ENCODE results near the gene EXOC1. TPM values are rescaled to one million over a fixed set of nuclear protein-coding genes. Genes with fewer than 3 reads are reported as not detected.

EXOC1 gene, protein sequence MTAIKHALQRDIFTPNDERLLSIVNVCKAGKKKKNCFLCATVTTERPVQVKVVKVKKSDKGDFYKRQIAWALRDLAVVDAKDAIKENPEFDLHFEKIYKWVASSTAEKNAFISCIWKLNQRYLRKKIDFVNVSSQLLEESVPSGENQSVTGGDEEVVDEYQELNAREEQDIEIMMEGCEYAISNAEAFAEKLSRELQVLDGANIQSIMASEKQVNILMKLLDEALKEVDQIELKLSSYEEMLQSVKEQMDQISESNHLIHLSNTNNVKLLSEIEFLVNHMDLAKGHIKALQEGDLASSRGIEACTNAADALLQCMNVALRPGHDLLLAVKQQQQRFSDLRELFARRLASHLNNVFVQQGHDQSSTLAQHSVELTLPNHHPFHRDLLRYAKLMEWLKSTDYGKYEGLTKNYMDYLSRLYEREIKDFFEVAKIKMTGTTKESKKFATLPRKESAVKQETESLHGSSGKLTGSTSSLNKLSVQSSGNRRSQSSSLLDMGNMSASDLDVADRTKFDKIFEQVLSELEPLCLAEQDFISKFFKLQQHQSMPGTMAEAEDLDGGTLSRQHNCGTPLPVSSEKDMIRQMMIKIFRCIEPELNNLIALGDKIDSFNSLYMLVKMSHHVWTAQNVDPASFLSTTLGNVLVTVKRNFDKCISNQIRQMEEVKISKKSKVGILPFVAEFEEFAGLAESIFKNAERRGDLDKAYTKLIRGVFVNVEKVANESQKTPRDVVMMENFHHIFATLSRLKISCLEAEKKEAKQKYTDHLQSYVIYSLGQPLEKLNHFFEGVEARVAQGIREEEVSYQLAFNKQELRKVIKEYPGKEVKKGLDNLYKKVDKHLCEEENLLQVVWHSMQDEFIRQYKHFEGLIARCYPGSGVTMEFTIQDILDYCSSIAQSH
- 20.4 and 22.2 TPM in 2 replicates for total RNA-seq

GRCh38 chr4:55853484-55854046, at the start of gene EXOC1:
TSS of gene EXOC1 (plus strand) at chr4:55853648. CDS start at chr4:55858324, 4,676 bp downstream.
- Mint-ChIP-seq H3K36me3 (ENCODE audit: low read depth) (peaks cover 20% of the 10 kb centered on the region), H3K9me3 (peaks cover 12% of the 10 kb centered on the region), H3K4me1 (ENCODE audit: low read depth) (peaks cover 20% of the 10 kb centered on the region), H3K4me3 (ENCODE audit: low read depth) (peak within 1 kb of the TSS; percentile 18), H3K27ac (peak within 1 kb of the TSS; percentile 89), H3K27me3 (ENCODE audit: low read depth) (no peaks in the 10 kb centered on the region)
- DNase-seq (ENCODE audit: low spot score), result peak; percentile 94
- intact Hi-C loops (cut with micrococcal nuclease), result loop anchor here (1.0 to 5.0 kb wide), 6 partner anchors 13 to 506 kb away; partner anchors contain the start of genes CEP135, CLOCK, SRD5A3 and TMEM165

DNA sequence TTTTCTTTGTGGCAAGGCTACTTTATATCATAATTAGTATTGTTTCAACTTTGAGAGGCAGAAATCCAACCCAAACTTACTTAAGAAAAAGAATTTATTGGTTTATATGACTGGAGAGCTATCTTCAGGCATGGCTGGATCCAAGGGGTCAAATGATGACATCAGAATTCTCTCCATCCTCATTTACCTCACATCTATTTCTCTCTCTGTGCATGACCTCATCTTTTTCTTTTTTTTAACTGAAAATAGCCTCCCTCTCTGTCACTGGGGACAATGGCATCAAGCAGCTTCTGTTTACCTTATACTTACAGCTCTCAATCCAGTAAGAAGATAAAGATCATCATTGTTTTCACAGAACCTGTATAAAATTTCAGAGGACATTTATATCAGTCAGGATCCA, 45.9 kb upstream of the EXOC1 start:
- Mint-ChIP-seq H3K36me3 (ENCODE audit: low read depth) (no peaks in the 10 kb centered on the region), H3K4me3 (ENCODE audit: low read depth) (no peak overlapping the region), H3K27ac (no peak overlapping the region), H3K9me3 (no peaks in the 10 kb centered on the region), H3K4me1 (ENCODE audit: low read depth) (no peaks in the 10 kb centered on the region), H3K27me3 (ENCODE audit: low read depth) (peaks cover 2% of the 10 kb centered on the region)
- no peak for DNase-seq (ENCODE audit: low spot score)
- intact Hi-C loops (cut with micrococcal nuclease), result no loop called here

- Mint-ChIP-seq H3K4me3 (ENCODE audit: low read depth) (no peak overlapping the region), H3K27me3 (ENCODE audit: low read depth) (peaks cover 2% of the 10 kb centered on the region), H3K9me3 (no peaks in the 10 kb centered on the region), H3K4me1 (ENCODE audit: low read depth) (no peaks in the 10 kb centered on the region), H3K27ac (no peak overlapping the region), H3K36me3 (ENCODE audit: low read depth) (no peaks in the 10 kb centered on the region)
- DNase-seq (ENCODE audit: low spot score), result no peak
- intact Hi-C loops (cut with micrococcal nuclease), result no loop called here
Observed at GRCh38 chr4:55808186-55808585, 45.3 kb upstream of the EXOC1 start.

GRCh38 chr4:55808632-55809031, 44.8 kb upstream of the EXOC1 start:
- Mint-ChIP-seq H3K4me3 (ENCODE audit: low read depth) (no peak overlapping the region), H3K9me3 (no peaks in the 10 kb centered on the region), H3K36me3 (ENCODE audit: low read depth) (no peaks in the 10 kb centered on the region), H3K27me3 (ENCODE audit: low read depth) (peaks cover 2% of the 10 kb centered on the region), H3K27ac (no peak overlapping the region), H3K4me1 (ENCODE audit: low read depth) (no peaks in the 10 kb centered on the region)
- intact Hi-C loops (cut with micrococcal nuclease), result no loop called here
- no peak for DNase-seq (ENCODE audit: low spot score)

DNA sequence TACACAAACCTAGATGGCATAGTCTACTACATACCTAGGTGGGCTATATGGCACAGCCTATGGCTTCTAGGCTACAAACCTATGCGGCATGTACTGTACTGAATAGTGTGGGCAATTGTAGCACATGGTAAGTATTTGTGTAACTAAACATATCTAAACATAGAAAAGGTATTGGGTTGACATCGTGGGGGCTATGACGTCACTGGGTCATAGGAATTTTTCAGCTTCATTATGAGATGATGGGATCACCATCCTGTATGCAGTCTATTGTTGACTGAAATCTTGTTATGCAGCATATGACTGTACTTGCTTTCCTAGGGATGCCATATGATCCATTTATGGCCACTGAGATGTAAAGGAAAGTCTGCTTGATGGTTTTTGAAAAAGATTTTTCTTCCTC, 35.8 kb upstream of the EXOC1 start:
- Mint-ChIP-seq H3K4me3 (ENCODE audit: low read depth) (no peak overlapping the region), H3K9me3 (no peaks in the 10 kb centered on the region), H3K4me1 (ENCODE audit: low read depth) (peaks cover 2% of the 10 kb centered on the region), H3K36me3 (ENCODE audit: low read depth) (no peaks in the 10 kb centered on the region), H3K27me3 (ENCODE audit: low read depth) (peaks cover 18% of the 10 kb centered on the region), H3K27ac (no peak overlapping the region)
- intact Hi-C loops (cut with micrococcal nuclease), result no loop called here
- DNase-seq (ENCODE audit: low spot score), result no peak

DNA sequence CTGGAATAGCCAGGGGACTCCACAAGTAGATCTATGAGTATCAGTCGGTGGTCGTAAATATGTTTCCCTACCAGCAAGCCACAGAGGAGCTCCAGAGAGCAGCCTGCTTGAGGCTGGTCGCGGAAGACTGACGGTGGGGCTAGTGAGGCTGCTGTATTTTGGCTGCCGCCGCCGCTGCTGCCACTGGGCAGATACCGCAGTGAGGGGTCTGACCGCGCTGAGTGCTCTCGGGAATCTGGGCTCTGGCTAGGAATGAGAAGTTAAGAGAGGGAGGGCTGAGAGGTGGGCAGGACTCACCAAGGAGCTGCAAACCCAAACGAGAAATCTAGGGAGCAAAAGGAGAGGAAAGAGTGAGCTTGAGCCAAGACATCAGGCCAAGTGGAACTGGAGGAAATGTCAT, 33.8 kb upstream of the EXOC1 start, which contains the start of gene EXOC1L:
EXOC1L (plus strand) TSS at position 157 of the 400 bp plus-strand sequence; CDS start at position 394, 237 bp downstream.
- Mint-ChIP-seq H3K36me3 (ENCODE audit: low read depth) (no peaks in the 10 kb centered on the region), H3K9me3 (no peaks in the 10 kb centered on the region), H3K4me3 (ENCODE audit: low read depth) (no peak within 1 kb of the TSS), H3K27me3 (ENCODE audit: low read depth) (peaks cover 18% of the 10 kb centered on the region), H3K4me1 (ENCODE audit: low read depth) (peaks cover 2% of the 10 kb centered on the region), H3K27ac (no peak within 1 kb of the TSS)
- no peak for DNase-seq (ENCODE audit: low spot score)
- intact Hi-C loops (cut with micrococcal nuclease), result no loop called here

- Mint-ChIP-seq H3K9me3 (no peaks in the 10 kb centered on the region), H3K27ac (no peak overlapping the region), H3K27me3 (ENCODE audit: low read depth) (peaks cover 18% of the 10 kb centered on the region), H3K4me1 (ENCODE audit: low read depth) (peaks cover 2% of the 10 kb centered on the region), H3K4me3 (ENCODE audit: low read depth) (no peak overlapping the region), H3K36me3 (ENCODE audit: low read depth) (no peaks in the 10 kb centered on the region)
- DNase-seq (ENCODE audit: low spot score), result no peak
- intact Hi-C loops (cut with micrococcal nuclease), result no loop called here
Observed at GRCh38 chr4:55820279-55820678, 33.2 kb upstream of the EXOC1 start.

DNA sequence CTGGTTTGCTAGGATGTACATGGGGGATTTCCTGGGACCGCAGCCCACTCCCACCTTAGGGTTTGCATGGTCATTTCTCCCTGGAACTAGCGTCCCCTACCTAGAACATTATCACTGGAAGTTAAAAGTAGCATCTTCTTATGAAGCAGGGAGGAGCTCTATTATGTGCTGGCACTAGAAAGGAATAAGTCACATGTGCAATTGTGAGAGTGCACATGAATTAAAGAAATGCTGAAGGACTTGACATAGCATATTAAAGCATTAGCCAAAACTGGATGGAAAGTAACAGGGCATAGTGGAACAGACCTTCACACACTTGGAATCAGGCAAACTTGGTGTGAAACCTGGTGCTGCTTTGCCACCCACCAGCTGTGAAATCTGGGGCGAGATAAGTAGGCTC, 31.1 kb upstream of the EXOC1 start:
- Mint-ChIP-seq H3K4me1 (ENCODE audit: low read depth) (peaks cover 2% of the 10 kb centered on the region), H3K36me3 (ENCODE audit: low read depth) (no peaks in the 10 kb centered on the region), H3K9me3 (no peaks in the 10 kb centered on the region), H3K27ac (no peak overlapping the region), H3K27me3 (ENCODE audit: low read depth) (peaks cover 24% of the 10 kb centered on the region), H3K4me3 (ENCODE audit: low read depth) (no peak overlapping the region)
- DNase-seq (ENCODE audit: low spot score), result no peak
- intact Hi-C loops (cut with micrococcal nuclease), result no loop called here

DNA sequence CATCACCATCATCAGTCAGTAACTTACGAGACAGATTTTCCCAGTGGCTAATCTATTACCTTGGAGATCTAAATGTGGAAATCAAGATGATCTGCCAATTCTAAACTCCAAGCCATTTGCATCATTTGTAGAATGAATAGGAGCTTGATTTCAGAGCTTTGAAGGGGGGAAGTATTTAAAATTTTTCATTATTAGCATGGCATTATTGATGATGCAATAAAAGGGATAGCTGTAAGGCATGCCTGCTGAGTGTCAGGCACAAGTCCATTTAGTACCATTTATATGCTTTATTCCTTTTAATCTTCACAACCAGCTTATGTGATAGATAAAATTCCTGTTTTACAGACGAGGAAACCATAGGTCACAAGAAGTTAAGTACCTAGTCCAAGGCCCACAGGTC, 28.6 kb upstream of the EXOC1 start:
- Mint-ChIP-seq H3K36me3 (ENCODE audit: low read depth) (no peaks in the 10 kb centered on the region), H3K27ac (no peak overlapping the region), H3K27me3 (ENCODE audit: low read depth) (peaks cover 12% of the 10 kb centered on the region), H3K9me3 (no peaks in the 10 kb centered on the region), H3K4me1 (ENCODE audit: low read depth) (no peaks in the 10 kb centered on the region), H3K4me3 (ENCODE audit: low read depth) (no peak overlapping the region)
- no peak for DNase-seq (ENCODE audit: low spot score)
- intact Hi-C loops (cut with micrococcal nuclease), result no loop called here

DNA sequence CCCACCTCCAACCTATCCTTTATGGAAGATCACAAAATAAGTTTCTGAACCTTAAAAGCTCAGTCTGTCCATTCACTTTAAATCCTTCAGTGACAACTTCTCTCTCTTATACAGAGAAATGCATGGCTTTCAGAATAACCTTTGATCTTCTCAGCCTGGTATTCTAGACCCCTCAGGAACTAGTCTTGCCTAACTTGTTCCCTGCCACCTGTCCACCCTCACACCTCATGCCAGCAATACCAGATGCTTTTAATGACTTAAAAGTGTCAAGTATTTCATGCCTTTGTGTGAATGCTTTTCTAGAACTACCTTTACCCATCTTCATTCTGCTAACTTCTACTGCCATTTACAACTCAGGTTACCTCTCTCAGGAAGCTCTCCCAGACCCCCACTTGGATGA, 26.5 kb upstream of the EXOC1 start:
- H3K4me3 Mint-ChIP-seq (ENCODE audit: low read depth), result no peak overlapping the region
- H3K9me3 Mint-ChIP-seq, result no peaks in the 10 kb centered on the region
- intact Hi-C loops (cut with micrococcal nuclease), result no loop called here
- H3K27me3 Mint-ChIP-seq (ENCODE audit: low read depth), result peaks cover 16% of the 10 kb centered on the region
- H3K27ac Mint-ChIP-seq, result no peak overlapping the region
- no peaks in the 10 kb centered on the region for H3K4me1 Mint-ChIP-seq (ENCODE audit: low read depth)
- H3K36me3 Mint-ChIP-seq (ENCODE audit: low read depth), result no peaks in the 10 kb centered on the region
- no peak for DNase-seq (ENCODE audit: low spot score)

DNA sequence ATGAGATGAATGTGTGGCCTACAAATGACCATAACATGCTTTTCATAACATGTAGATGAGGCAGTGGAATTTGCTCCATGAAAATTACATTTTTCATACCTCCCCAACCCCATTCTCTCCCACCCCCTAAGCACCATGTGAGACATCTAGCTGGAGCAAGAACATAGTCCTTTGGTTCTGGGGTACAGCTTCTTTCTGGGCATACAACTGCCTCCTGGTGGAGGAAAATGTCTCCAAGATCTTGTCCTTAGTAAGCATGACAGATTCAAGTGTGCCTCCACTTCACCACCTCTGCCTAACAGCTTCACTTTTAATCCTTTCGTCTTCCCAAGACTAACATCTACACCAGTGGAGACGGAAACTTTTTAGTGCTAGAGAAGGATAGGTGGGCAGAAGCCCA, 25.9 kb upstream of the EXOC1 start:
- H3K27ac Mint-ChIP-seq, result no peak overlapping the region
- H3K4me1 Mint-ChIP-seq (ENCODE audit: low read depth), result no peaks in the 10 kb centered on the region
- no peak for DNase-seq (ENCODE audit: low spot score)
- H3K36me3 Mint-ChIP-seq (ENCODE audit: low read depth), result no peaks in the 10 kb centered on the region
- no peak overlapping the region for H3K4me3 Mint-ChIP-seq (ENCODE audit: low read depth)
- intact Hi-C loops (cut with micrococcal nuclease), result no loop called here
- H3K27me3 Mint-ChIP-seq (ENCODE audit: low read depth), result peaks cover 15% of the 10 kb centered on the region
- no peaks in the 10 kb centered on the region for H3K9me3 Mint-ChIP-seq

DNA sequence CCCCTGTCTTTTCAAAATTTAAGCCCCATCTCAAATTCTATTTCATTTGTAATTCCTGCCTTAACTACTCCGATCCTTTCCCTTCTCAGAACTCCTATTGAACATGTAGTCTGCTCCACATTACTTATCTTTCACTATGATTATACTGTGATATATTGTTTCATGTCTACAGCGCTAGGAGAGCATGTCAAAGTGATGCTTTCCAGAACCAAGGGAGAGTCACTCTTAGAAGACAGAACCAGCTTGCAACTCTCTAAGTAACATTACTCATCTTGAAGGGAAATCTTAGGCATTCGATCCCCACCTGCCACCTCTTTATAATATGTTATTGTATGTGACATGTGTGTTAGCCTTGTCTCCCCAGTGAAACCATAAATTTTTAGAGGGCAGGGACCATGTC, 23.4 kb upstream of the EXOC1 start:
- Mint-ChIP-seq H3K9me3 (no peaks in the 10 kb centered on the region), H3K27ac (no peak overlapping the region), H3K4me3 (ENCODE audit: low read depth) (no peak overlapping the region), H3K27me3 (ENCODE audit: low read depth) (peaks cover 23% of the 10 kb centered on the region), H3K36me3 (ENCODE audit: low read depth) (no peaks in the 10 kb centered on the region), H3K4me1 (ENCODE audit: low read depth) (no peaks in the 10 kb centered on the region)
- no peak for DNase-seq (ENCODE audit: low spot score)
- intact Hi-C loops (cut with micrococcal nuclease), result no loop called here
